ENCODE results near the gene SRMS. TPM values are rescaled to one million over a fixed set of nuclear protein-coding genes. Genes with fewer than 3 reads are reported as not detected.

SRMS gene
- total RNA-seq, 4 donors from 2014 or later = not detected

GRCh38 chr20:63549019-63549418 lies 1.5 kb upstream of the SRMS start:
- Histone ChIP-seq H3K9me3 (no peaks in the 10 kb centered on the region), H3K27ac (no peak overlapping the region), H3K36me3 (no peaks in the 10 kb centered on the region), H3K4me1 (peaks cover 0 to 24% (median 9%) of the 10 kb centered on the region in 4 donors), H3K27me3 (peaks cover 0 to 58% of the 10 kb centered on the region in 2 donors), H3K4me3 (no peak overlapping the region)
- DNase-seq (ENCODE audit: low spot score in 2 of 2) = no peak
- TF ChIP-seq EP300 (IDR thresholded peaks at IDR 0.05) (no peak), POLR2A (IDR thresholded peaks at IDR 0.05) (no peak)
- TF ChIP-seq, protein P1, sequence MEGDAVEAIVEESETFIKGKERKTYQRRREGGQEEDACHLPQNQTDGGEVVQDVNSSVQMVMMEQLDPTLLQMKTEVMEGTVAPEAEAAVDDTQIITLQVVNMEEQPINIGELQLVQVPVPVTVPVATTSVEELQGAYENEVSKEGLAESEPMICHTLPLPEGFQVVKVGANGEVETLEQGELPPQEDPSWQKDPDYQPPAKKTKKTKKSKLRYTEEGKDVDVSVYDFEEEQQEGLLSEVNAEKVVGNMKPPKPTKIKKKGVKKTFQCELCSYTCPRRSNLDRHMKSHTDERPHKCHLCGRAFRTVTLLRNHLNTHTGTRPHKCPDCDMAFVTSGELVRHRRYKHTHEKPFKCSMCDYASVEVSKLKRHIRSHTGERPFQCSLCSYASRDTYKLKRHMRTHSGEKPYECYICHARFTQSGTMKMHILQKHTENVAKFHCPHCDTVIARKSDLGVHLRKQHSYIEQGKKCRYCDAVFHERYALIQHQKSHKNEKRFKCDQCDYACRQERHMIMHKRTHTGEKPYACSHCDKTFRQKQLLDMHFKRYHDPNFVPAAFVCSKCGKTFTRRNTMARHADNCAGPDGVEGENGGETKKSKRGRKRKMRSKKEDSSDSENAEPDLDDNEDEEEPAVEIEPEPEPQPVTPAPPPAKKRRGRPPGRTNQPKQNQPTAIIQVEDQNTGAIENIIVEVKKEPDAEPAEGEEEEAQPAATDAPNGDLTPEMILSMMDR (IDR thresholded peaks at IDR 0.05) = no peak
- 25 to 48% methylated on average over 9 to 10 of the region's 25 CpGs for WGBS, 2 donors

DNA sequence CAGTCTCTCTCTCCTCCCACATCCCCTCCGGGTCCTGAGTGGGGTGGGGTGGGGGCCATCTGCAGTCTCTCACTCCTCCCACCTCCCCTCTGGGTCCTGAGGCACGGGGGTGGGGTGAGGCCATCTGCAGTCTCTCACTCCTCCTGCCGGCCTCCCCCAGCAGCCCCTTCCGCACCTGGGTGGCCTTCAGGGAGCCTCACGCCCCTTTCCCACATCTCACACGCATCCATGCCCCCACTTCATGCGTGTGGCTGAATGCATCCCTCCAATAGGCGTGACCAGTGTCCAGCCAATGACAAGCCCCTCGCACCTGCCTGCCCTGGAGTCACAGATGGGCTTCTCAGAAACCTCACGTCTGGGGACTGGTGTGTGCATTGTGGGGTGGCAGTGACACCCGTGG lies 993 bp upstream of the SRMS start:
- Histone ChIP-seq H3K27ac (no peak overlapping the region), H3K9me3 (no peaks in the 10 kb centered on the region), H3K4me3 (no peak overlapping the region), H3K4me1 (peaks cover 0 to 19% (median 6%) of the 10 kb centered on the region in 4 donors), H3K36me3 (no peaks in the 10 kb centered on the region), H3K27me3 (peaks cover 0 to 58% of the 10 kb centered on the region in 2 donors)
- DNase-seq (ENCODE audit: low spot score in 2 of 2) = no peak
- 18 to 43% methylated on average over 8 to 10 of the region's 11 CpGs for WGBS, 2 donors
- no peak for TF ChIP-seq POLR2A (IDR thresholded peaks at IDR 0.05)
- TF ChIP-seq EP300 (IDR thresholded peaks at IDR 0.05) = no peak
- TF ChIP-seq, protein P1 (IDR thresholded peaks at IDR 0.05) = no peak

GRCh38 chr20:63546956-63547724 lies 409 bp downstream of the SRMS start:
- Histone ChIP-seq H3K4me3 (no peak overlapping the region), H3K36me3 (no peaks in the 10 kb centered on the region), H3K27me3 (peaks cover 0 to 58% of the 10 kb centered on the region in 2 donors), H3K9me3 (no peaks in the 10 kb centered on the region), H3K27ac (no peak overlapping the region), H3K4me1 (peaks cover 0 to 5% (median 0%) of the 10 kb centered on the region in 4 donors)
- 43 to 56% methylated on average over 25 to 41 of the region's 58 CpGs for WGBS, 2 donors
- DNase-seq (ENCODE audit: low spot score in 2 of 2) = no peak
- no peak for TF ChIP-seq POLR2A (IDR thresholded peaks at IDR 0.05)
- no peak for TF ChIP-seq EP300 (IDR thresholded peaks at IDR 0.05)
- TF ChIP-seq, protein P1 (IDR thresholded peaks at IDR 0.05) = no peak

- no peak for TF ChIP-seq EP300 (IDR thresholded peaks at IDR 0.05)
- Histone ChIP-seq H3K9me3 (no peaks in the 10 kb centered on the region), H3K27ac (no peak overlapping the region), H3K4me3 (no peak overlapping the region), H3K27me3 (peaks cover 0 to 58% of the 10 kb centered on the region in 2 donors), H3K36me3 (no peaks in the 10 kb centered on the region), H3K4me1 (peaks cover 0 to 5% (median 0%) of the 10 kb centered on the region in 4 donors)
- 72 to 80% methylated on average over 12 to 18 of the region's 20 CpGs for WGBS, 2 donors
- DNase-seq (ENCODE audit: low spot score in 2 of 2) = no peak
Observed at GRCh38 chr20:63546256-63546955, 1.1 kb downstream of the SRMS start.

- Histone ChIP-seq H3K36me3 (no peaks in the 10 kb centered on the region), H3K9me3 (no peaks in the 10 kb centered on the region)
- 57 to 63% methylated on average over 5 to 6 of the region's 6 CpGs for WGBS, 2 donors
Observed at GRCh38 chr20:63545814-63546213, 1.7 kb downstream of the SRMS start.

More at GRCh38 chr20:63545814-63546213, 1.7 kb downstream of the SRMS start:
- no peak overlapping the region for H3K27ac ChIP-seq
- peaks cover 0 to 5% (median 0%) of the 10 kb centered on the region in 4 donors for H3K4me1 ChIP-seq
- H3K4me3 ChIP-seq = no peak overlapping the region
- H3K27me3 ChIP-seq = peaks cover 0 to 58% of the 10 kb centered on the region in 2 donors
- no peak for DNase-seq (ENCODE audit: low spot score in 2 of 2)
- TF ChIP-seq EP300 (IDR thresholded peaks at IDR 0.05) = no peak
- TF ChIP-seq POLR2A (IDR thresholded peaks at IDR 0.05) = no peak
- TF ChIP-seq, protein P1 (IDR thresholded peaks at IDR 0.05) = no peak
